ENCODE measurements around the gene PEX5L.

DNA sequence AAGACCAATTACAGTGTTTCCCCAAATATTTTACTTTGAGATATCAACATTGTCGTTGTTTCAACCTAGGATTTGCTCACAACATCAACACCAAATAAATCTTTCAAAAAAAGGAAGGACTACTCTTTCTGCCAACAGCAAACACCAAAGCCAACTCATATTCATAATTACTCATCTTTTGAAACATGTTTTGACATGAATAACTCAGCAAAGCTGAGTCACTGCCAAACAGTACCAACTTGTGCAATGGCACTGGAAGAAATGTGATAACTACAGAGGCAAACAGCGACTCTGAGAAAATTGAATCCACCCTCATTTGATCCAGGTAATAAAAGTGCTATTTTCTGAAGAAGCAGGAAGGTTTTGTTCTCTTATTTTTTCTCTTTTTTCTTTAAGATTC, 67.2 kb downstream of the PEX5L start:
- TF ChIP-seq EP300 (IDR thresholded peaks at IDR 0.05) (no peak), POLR2A (IDR thresholded peaks at IDR 0.05) (no peak)
